Hematopoietic multipotent progenitor cell treated with erythropoietin and hydrocortisone succinate and interleukin-3 and kit ligand, for 6 days (in vitro differentiated cells): Measurements from ENCODE around the gene OS9.

ENCODE experiments used
- DNase-seq: peaks from one replicate; pipeline ENCODE4 v3.0.0-alpha.2; 2015

Gene OS9

DNA sequence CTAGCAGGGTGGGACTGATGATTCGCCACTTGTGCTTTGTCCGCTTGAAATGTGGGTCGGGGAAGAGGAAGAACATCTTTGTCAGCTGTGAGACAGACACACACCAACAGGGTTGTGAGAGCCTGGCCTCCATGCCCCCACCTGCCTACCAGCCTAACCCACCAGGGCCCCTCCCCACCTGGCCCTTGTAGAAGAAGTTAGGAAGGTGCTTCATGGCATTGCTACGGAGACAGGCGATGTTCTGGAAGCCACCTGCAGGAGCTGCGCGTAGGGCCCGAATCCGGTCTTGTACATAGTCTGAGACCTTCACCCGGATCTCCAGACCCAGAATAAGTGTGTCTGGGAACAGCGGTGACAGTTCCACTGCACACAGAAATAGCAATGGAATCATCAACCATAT lies 75.7 kb downstream of the OS9 start:
- DNase-seq, result no peak

DNA sequence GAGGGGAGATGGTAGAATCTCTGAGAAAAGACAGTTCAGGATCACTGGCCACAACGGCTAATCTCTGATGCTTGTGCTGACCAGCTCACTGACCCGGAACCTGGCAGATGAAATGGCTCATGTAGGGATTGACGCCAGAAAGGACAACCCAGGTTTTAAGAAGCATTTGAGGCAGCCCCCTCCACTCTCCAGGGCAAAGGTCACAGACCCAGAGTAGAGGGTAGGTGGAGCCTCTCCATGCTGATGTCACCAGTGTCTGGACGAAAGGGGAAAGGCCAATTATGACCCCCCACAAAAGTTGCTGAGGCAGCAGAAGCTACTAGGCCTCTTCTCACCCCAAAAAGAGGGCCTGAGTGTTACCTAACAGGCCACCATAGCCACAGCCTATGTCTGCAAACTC lies 76.8 kb downstream of the OS9 start:
- DNase-seq, result no peak
